ENCODE measurements around the gene MSH3.

DNA sequence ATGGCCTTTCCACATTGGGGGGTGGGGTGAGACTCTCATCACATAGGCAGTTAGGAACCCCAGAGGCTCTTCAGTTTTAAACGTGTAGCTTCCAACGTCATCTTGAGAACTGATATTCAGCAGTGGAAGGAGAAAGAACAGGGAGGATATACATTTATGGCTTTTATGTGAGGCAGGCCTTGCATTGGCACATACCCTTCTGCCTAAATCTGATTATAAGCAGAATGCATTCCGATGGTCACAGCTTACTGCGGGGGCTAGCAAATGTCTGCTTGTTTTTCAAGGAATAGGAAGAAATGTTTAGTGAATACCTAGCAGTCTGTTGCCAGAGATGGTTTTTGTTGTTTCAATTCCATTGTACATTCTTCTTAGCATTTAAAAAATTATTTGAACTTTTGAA is 99.3 kb downstream of the MSH3 start:
- TF ChIP-seq, protein P1, sequence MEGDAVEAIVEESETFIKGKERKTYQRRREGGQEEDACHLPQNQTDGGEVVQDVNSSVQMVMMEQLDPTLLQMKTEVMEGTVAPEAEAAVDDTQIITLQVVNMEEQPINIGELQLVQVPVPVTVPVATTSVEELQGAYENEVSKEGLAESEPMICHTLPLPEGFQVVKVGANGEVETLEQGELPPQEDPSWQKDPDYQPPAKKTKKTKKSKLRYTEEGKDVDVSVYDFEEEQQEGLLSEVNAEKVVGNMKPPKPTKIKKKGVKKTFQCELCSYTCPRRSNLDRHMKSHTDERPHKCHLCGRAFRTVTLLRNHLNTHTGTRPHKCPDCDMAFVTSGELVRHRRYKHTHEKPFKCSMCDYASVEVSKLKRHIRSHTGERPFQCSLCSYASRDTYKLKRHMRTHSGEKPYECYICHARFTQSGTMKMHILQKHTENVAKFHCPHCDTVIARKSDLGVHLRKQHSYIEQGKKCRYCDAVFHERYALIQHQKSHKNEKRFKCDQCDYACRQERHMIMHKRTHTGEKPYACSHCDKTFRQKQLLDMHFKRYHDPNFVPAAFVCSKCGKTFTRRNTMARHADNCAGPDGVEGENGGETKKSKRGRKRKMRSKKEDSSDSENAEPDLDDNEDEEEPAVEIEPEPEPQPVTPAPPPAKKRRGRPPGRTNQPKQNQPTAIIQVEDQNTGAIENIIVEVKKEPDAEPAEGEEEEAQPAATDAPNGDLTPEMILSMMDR (IDR thresholded peaks at IDR 0.05), result no peak
- no peak for TF ChIP-seq POLR2A (IDR thresholded peaks at IDR 0.05)

Data from testis (tissue), 2 donors.